NCI-H510A treated with DMSO at 0.1 percent for 48 hours (cell line): ENCODE results near the gene NOTUM.
"Not testable (repeated sequence)": the region's sequence is repeated elsewhere in the genome, so short reads cannot be mapped to it uniquely, and the experiment has no call there.

Experiments used
- DNase-seq: peaks from one replicate; lab custom pipeline; 2025; lab: John Stamatoyannopoulos, UW

NOTUM gene

GRCh38 chr17:81996232-81996756, 35.3 kb upstream of the NOTUM start:
- no peak for DNase-seq

GRCh38 chr17:81995463-81996231, 34.7 kb upstream of the NOTUM start:
- no peak for DNase-seq

- no peak for DNase-seq
Observed at GRCh38 chr17:81994593-81995462, 33.8 kb upstream of the NOTUM start.

- DNase-seq = no peak
Observed at GRCh38 chr17:81993729-81994592, 33.0 kb upstream of the NOTUM start.

DNA sequence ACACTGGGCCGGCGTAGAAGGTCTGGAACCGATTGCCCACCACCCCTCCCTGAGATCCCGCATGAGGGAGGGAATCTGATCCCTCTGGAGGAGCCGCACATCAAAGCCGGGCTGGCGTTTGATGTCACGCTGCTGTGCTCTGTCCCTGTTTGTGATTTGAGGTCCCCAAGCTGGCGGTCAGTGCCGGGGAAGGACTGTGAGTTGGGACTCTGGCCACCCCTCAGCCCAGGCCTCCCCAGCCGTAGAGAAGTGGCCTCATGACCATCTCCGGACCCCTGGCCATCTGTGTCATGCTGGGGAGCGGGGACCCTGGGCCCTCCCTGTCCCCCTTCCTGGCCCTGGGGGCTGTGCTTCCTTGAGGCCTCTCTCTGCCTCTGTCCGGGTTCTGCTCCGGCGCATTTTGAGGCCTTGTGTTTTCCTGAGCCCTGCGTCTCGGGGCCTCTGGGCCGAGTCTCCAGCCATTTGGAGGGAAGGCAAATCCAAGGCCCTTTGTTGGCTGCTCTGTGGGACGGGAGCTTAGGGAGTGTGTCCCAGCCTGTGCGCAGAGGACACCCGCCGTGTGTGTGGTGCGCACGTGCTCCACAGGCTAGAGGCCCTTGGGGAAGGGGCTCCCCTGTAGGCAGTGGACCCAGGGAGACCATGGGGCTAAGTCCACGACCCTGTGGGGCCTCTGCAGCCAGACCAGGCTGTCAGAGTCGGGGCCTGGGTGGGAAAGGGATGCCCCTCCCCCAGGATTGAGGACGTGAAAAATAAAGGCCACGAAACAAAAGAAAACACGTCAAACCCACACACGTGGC, 31.5 kb upstream of the NOTUM start:
- DNase-seq = no peak

DNA sequence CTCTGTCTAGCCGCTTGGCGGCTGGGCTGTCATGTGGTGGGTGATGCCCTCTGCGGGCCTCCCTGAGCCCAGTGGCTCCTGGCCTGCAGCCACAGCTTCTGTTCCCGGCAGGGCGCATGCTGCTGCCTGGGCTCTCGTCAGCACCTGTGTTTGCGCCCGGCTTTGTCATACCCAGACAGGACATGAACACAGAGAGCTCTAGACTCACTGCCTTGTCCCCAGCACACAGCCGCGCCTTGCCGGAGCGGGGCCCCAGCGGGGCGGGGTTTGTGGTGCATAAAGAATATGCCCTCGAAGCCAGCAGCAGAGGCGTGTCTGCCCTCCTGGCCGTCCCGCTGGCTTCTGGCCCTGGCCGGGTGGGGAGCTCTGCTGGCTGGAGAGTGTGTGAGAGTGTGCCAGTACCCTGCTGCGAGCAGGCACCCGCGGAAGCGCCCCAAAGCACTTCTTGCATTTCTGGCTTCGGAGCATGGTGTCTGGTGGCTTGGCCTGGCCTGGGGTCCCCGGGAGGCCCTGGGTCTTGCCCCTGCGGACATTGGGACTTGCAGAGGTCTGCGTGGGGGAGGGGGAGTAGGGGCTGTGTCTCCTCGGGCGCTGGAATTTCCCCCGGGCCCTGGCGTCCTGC, 30.8 kb upstream of the NOTUM start:
- DNase-seq = peak; percentile 78

DNA sequence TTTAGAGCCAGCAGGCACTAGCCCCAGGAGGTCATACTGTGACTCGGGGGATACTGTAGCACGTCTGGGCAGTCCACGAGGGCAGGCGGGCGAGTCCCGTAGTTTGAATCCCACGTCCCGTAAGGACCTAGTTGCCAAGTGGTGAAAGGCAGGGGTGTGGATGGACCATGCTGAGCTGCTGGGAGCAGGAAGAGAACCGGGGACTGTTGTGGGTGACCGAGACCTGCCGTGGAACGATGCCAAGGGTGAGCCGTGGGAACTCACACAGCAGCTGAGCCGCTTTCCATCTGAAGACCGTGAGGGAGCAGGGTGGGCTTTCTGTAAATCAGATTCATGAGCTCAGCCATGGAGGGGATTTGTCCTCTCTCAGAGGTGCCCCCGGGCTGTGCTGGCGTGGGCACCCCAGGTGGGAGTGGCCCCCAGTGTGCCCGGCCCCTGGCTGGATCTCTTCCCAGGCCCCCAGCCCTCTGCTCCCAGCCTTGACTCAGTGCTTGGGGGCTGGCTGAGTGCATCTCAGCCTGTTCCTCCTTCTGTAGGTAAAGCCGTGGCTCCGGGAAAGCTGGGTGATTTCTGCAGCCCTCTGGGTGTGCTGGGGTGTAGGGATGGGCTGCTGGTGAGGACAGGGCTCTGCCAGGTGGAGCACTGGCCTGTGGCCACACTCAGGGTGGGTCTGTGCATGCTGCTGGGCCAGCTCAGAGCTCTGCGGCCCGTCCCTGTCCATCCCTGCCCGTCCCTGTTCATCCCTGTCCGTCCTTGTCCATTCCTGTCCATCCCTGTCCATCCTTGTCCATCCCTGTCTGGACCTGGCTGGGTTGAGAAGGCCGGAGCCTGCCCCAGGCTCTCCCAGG, 30.1 kb upstream of the NOTUM start:
- DNase-seq = no peak

DNA sequence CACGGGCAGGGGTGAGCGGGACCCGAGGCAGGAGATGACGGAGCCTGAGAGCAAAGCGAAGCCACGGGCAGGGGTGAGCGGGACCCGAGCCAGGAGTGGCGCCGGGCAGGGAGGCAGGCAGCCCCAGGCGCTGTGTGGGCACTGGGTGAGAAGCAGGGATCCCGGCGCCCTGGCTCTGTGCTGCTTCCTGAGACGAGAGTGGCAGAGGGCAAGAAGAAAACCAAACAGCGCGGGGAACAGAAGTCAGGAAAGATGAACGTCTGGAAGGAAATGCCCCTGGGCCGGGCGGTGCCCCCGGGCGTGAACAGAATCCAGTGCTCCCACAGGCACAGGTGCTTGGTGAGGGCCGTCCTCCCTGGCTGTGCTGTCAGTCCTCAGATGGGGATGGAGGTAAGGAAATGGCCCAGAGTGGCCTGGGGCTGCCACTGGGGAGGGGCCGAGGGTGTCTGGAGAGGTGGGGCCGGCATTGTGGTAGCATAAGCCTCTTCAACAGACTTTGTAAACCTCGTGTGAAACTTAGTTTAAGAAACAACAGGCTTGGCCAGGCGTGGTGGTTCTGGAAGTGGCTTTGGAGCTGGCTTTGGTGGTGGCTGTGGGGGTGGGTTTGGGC, 26.3 kb upstream of the NOTUM start:
- DNase-seq = no peak

- DNase-seq = no peak
Observed at GRCh38 chr17:81986606-81987005, 25.6 kb upstream of the NOTUM start.

DNA sequence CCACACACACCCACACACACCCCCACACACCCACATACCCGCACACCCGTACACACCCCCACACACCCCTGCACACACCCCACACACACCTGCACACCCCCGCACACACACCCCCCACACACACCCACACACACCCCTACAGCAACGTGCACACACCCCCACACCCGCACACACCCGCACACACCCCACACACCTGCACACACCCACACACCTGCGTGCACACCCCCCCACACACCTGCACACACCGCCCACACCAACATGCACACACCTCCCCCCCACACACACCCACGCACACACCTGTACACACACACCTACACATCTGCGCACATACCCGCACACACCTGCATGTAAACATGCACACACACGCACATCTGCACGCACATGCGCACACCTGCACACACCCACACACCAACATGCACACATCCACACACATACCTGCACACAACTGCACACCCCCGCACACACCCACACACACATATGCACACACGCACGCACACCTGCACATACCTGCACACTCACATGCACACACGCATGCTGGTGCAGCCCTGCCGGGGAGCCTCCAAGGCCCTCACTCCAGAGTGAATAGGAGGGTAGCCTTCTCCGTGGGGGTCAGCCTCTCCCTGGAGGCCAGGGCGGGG, 23.9 kb upstream of the NOTUM start:
- no peak for DNase-seq

GRCh38 chr17:81983639-81984373, 22.8 kb upstream of the NOTUM start:
- no peak for DNase-seq

GRCh38 chr17:81983011-81983638, 22.1 kb upstream of the NOTUM start:
- DNase-seq = no peak

GRCh38 chr17:81981511-81981910, 20.5 kb upstream of the NOTUM start:
- not testable (repeated sequence) for DNase-seq

GRCh38 chr17:81980707-81981343, 19.8 kb upstream of the NOTUM start:
- DNase-seq = no peak

- no peak for DNase-seq
Observed at GRCh38 chr17:81980122-81980521, 19.1 kb upstream of the NOTUM start.

- no peak for DNase-seq
Observed at GRCh38 chr17:81978524-81979298, 17.7 kb upstream of the NOTUM start.
